BLaER1 treated with 17β-estradiol and CSF1 and Interleukin-3, amounts not matched to agents 10 nM and 100 nM (cell line): ENCODE data around the gene SLC10A1.

Source experiments
- H3K27ac ChIP-seq, 11 experiments: shearing (Covaris generic); formaldehyde crosslinking; 2 replicates each; pipeline ENCODE4 v1.8.1; 2022
- H3K27me3 ChIP-seq, 11 experiments: shearing (Covaris generic); formaldehyde crosslinking; 2 replicates each; pipeline ENCODE4 v1.8.1; 2022
- H3K36me3 ChIP-seq, 11 experiments: shearing (Covaris generic); formaldehyde crosslinking; 2 replicates each; pipeline ENCODE4 v1.8.1; 2022
- H3K4me1 ChIP-seq, 10 experiments: shearing (Covaris generic); formaldehyde crosslinking; 2 replicates each; pipeline ENCODE4 v1.8.1; 2022
- H3K4me2 ChIP-seq, 11 experiments: shearing (Covaris generic); formaldehyde crosslinking; 2 replicates each; pipeline ENCODE4 v1.8.1; 2022
- H3K4me3 ChIP-seq, 10 experiments: shearing (Covaris generic); formaldehyde crosslinking; 2 replicates each; pipeline ENCODE4 v1.8.1; 2022
- H3K9ac ChIP-seq, 11 experiments: shearing (Covaris generic); formaldehyde crosslinking; 2 replicates each; pipeline ENCODE4 v1.8.1; 2022
- H3K9me3 ChIP-seq, 11 experiments: shearing (Covaris generic); formaldehyde crosslinking; replicated peaks in 1 of 11; 2 replicates each; pipeline ENCODE4 v1.8.1; 2022
- H4K20me1 ChIP-seq, 11 experiments: shearing (Covaris generic); formaldehyde crosslinking; 2 replicates each; pipeline ENCODE4 v1.8.1; 2022
- Cebpa-rat ChIP-seq, 11 experiments: shearing (Covaris generic); IDR thresholded peaks; 2 replicates each; pipeline ENCODE4 v1.8.1; 2022

Gene SLC10A1

GRCh38 chr14:69795691-69796090 lies 1.4 kb downstream of the SLC10A1 start:
- H3K4me1 ChIP-seq = no peaks in the 10 kb centered on the region
- H3K36me3 ChIP-seq = no peaks in the 10 kb centered on the region
- H3K9ac ChIP-seq = no peak overlapping the region
- no peaks in the 10 kb centered on the region for H4K20me1 ChIP-seq
- no peak for TF ChIP-seq Cebpa-rat (IDR thresholded peaks at IDR 0.05)
- H3K4me2 ChIP-seq = no peak overlapping the region
- no peak overlapping the region for H3K27ac ChIP-seq
- no peaks in the 10 kb centered on the region for H3K27me3 ChIP-seq
- no peak overlapping the region for H3K4me3 ChIP-seq
- peaks cover 0 to 4% (median 0%) of the 10 kb centered on the region in 11 experiments; a peak in 1 of 22 replicates for H3K9me3 ChIP-seq

GRCh38 chr14:69794791-69795190 lies 2.2 kb downstream of the SLC10A1 start:
- no peak overlapping the region for H3K27ac ChIP-seq
- H3K9me3 ChIP-seq = no peaks in the 10 kb centered on the region
- TF ChIP-seq Cebpa-rat (IDR thresholded peaks at IDR 0.05) = no peak
- H4K20me1 ChIP-seq = no peaks in the 10 kb centered on the region
- H3K4me1 ChIP-seq = 0 out of 20 replicates have a peak, but pooled peaks cover 0 to 5% (median 0%) of the 10 kb centered on the region in 10 experiments
- no peaks in the 10 kb centered on the region for H3K36me3 ChIP-seq
- no peak overlapping the region for H3K4me3 ChIP-seq
- H3K27me3 ChIP-seq = no peaks in the 10 kb centered on the region
- no peak overlapping the region for H3K9ac ChIP-seq
- H3K4me2 ChIP-seq = no peak overlapping the region

- Histone ChIP-seq H3K9ac (no peak overlapping the region), H3K4me3 (no peak overlapping the region), H3K9me3 (no peaks in the 10 kb centered on the region), H3K27ac (no peak overlapping the region), H3K4me1 (0 out of 20 replicates have a peak, but pooled peaks cover 0 to 6% (median 0%) of the 10 kb centered on the region in 10 experiments), H3K27me3 (no peaks in the 10 kb centered on the region), H3K4me2 (no peak overlapping the region), H4K20me1 (no peaks in the 10 kb centered on the region), H3K36me3 (peaks cover 0 to under 1% (median 0%) of the 10 kb centered on the region in 11 experiments; a peak in 1 of 22 replicates)
- no peak for TF ChIP-seq Cebpa-rat (IDR thresholded peaks at IDR 0.05)
Observed at GRCh38 chr14:69792887-69793421, 4.1 kb downstream of the SLC10A1 start.

- peaks cover 0 to 9% (median 0%) of the 10 kb centered on the region in 11 experiments; a peak in 3 of 22 replicates for H4K20me1 ChIP-seq
- H3K4me3 ChIP-seq = no peak overlapping the region
- H3K9me3 ChIP-seq = no peaks in the 10 kb centered on the region
- 0 out of 20 replicates have a peak, but pooled peaks cover 0 to 6% (median 0%) of the 10 kb centered on the region in 10 experiments for H3K4me1 ChIP-seq
- no peak for TF ChIP-seq Cebpa-rat (IDR thresholded peaks at IDR 0.05)
- H3K4me2 ChIP-seq = no peak overlapping the region
- no peaks in the 10 kb centered on the region for H3K27me3 ChIP-seq
- H3K36me3 ChIP-seq = peaks cover 0 to 27% (median 19%) of the 10 kb centered on the region in 11 experiments; a peak in 12 of 22 replicates
- H3K27ac ChIP-seq = no peak overlapping the region
- no peak overlapping the region for H3K9ac ChIP-seq
Observed at GRCh38 chr14:69789118-69789640, 7.9 kb downstream of the SLC10A1 start.

- peaks cover 4 to 35% (median 22%) of the 10 kb centered on the region in 11 experiments; a peak in 15 of 22 replicates for H3K36me3 ChIP-seq
- H4K20me1 ChIP-seq = peaks cover 0 to 28% (median 4%) of the 10 kb centered on the region in 11 experiments; a peak in 8 of 22 replicates
- H3K4me3 ChIP-seq = no peak overlapping the region
- H3K4me1 ChIP-seq = 0 out of 20 replicates have a peak, but pooled peaks cover 0 to 6% (median 0%) of the 10 kb centered on the region in 10 experiments
- no peak overlapping the region for H3K4me2 ChIP-seq
- no peak overlapping the region for H3K9ac ChIP-seq
- H3K27me3 ChIP-seq = no peaks in the 10 kb centered on the region
- no peaks in the 10 kb centered on the region for H3K9me3 ChIP-seq
- H3K27ac ChIP-seq = no peak overlapping the region
- TF ChIP-seq Cebpa-rat (IDR thresholded peaks at IDR 0.05) = no peak
Observed at GRCh38 chr14:69786603-69787002, 10.4 kb downstream of the SLC10A1 start.

- no peaks in the 10 kb centered on the region for H3K27me3 ChIP-seq
- no peak overlapping the region for H3K27ac ChIP-seq
- H3K4me1 ChIP-seq = 0 out of 20 replicates have a peak, but pooled peaks cover 0 to 2% (median 0%) of the 10 kb centered on the region in 10 experiments
- H3K9me3 ChIP-seq = no peaks in the 10 kb centered on the region
- no peak overlapping the region for H3K9ac ChIP-seq
- peaks cover 15 to 51% (median 29%) of the 10 kb centered on the region in 11 experiments; a peak in 19 of 22 replicates for H3K36me3 ChIP-seq
- no peak for TF ChIP-seq Cebpa-rat (IDR thresholded peaks at IDR 0.05)
- no peak overlapping the region for H3K4me3 ChIP-seq
- H4K20me1 ChIP-seq = peaks cover 0 to 36% (median 9%) of the 10 kb centered on the region in 11 experiments; a peak in 12 of 22 replicates
- no peak overlapping the region for H3K4me2 ChIP-seq
Observed at GRCh38 chr14:69784942-69785341, 12.1 kb downstream of the SLC10A1 start.

- Histone ChIP-seq H4K20me1 (peaks cover 28 to 73% (median 47%) of the 10 kb centered on the region in 11 experiments), H3K27me3 (no peaks in the 10 kb centered on the region), H3K9ac (no peak overlapping the region), H3K4me2 (no peak overlapping the region), H3K36me3 (peaks cover 51 to 80% (median 63%) of the 10 kb centered on the region in 11 experiments), H3K27ac (no peak overlapping the region), H3K9me3 (no peaks in the 10 kb centered on the region), H3K4me3 (no peak overlapping the region), H3K4me1 (no peaks in the 10 kb centered on the region)
- no peak for TF ChIP-seq Cebpa-rat (IDR thresholded peaks at IDR 0.05)
Observed at GRCh38 chr14:69780952-69781351, 16.1 kb downstream of the SLC10A1 start.

- Histone ChIP-seq H3K27me3 (no peaks in the 10 kb centered on the region), H3K9me3 (no peaks in the 10 kb centered on the region), H3K4me1 (no peaks in the 10 kb centered on the region), H4K20me1 (peaks cover 34 to 78% (median 54%) of the 10 kb centered on the region in 11 experiments), H3K9ac (no peak overlapping the region), H3K4me3 (no peak overlapping the region), H3K4me2 (no peak overlapping the region), H3K27ac (no peak overlapping the region), H3K36me3 (peaks cover 54 to 80% (median 65%) of the 10 kb centered on the region in 11 experiments)
- no peak for TF ChIP-seq Cebpa-rat (IDR thresholded peaks at IDR 0.05)
Observed at GRCh38 chr14:69780092-69780491, 16.9 kb downstream of the SLC10A1 start.

- Histone ChIP-seq H3K36me3 (peaks cover 61 to 85% (median 73%) of the 10 kb centered on the region in 11 experiments), H3K27ac (no peak overlapping the region)
- TF ChIP-seq Cebpa-rat (IDR thresholded peaks at IDR 0.05) = no peak
Observed at GRCh38 chr14:69779088-69779487, 18.0 kb downstream of the SLC10A1 start.

More at GRCh38 chr14:69779088-69779487, 18.0 kb downstream of the SLC10A1 start:
- no peak overlapping the region for H3K9ac ChIP-seq
- no peaks in the 10 kb centered on the region for H3K4me1 ChIP-seq
- H3K4me3 ChIP-seq = no peak overlapping the region
- H3K27me3 ChIP-seq = no peaks in the 10 kb centered on the region
- H3K9me3 ChIP-seq = no peaks in the 10 kb centered on the region
- H3K4me2 ChIP-seq = no peak overlapping the region
- peaks cover 41 to 82% (median 62%) of the 10 kb centered on the region in 11 experiments for H4K20me1 ChIP-seq
